SU-DHL-6 (cell line): ENCODE data around the gene DEPDC7.

ENCODE experiments used
- EZH2phosphoT487 ChIP-seq: fragments of 200-600 bp; sonication (generic), shearing (Covaris generic); conservative IDR thresholded peaks from 2 replicates; pipeline ENCODE4 v1.6.1; 2018; ENCODE audit warnings: mild to moderate bottlenecking, antibody characterized with exemption, low read length, moderate library complexity, mixed read lengths
- TF ChIP-seq, protein P1 (sequence below): fragments of 200-600 bp; sonication (generic); IDR thresholded peaks from one replicate; pipeline ENCODE4 v1.5.1; 2017; ENCODE audit warnings: antibody characterized with exemption, mild to moderate bottlenecking, low read length, moderate library complexity; ENCODE audit not compliant: insufficient read depth, poor library complexity, severe bottlenecking

DNA sequence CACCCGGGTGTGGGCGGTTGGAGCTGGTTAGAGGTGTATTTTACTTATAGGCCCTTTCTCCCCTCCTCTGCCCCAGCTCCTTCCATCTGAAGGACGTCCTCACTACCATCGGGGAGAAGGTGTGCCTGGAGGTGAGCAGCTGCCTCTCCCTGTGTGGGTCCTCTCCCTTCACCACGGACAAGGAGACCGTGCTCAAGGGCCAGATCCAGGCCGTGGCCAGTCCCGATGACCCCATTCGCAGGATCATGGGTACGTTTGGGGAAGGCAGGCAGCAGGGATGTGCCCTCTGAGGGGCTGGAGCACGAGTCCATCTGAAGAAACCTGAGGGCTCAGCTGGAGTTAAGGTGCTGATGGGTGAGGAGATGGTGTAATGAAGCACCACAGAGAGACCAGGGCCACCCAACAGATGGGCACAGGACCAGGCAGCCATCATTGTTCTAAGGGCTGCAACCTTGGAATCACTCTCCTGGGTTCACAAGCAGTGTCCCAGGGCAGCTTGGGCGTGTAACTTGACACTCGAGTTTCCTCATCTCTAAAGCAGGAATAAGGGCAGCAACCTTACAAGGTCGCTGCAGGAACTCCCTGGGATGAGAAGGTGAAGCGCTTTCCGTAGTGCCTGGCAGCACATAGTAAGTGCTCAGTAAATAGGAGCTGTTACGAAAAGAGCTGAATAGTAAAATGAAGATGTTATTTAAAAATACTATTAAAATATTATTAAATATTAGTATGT lies 53.1 kb downstream of the DEPDC7 start:
- TF ChIP-seq, protein P1, sequence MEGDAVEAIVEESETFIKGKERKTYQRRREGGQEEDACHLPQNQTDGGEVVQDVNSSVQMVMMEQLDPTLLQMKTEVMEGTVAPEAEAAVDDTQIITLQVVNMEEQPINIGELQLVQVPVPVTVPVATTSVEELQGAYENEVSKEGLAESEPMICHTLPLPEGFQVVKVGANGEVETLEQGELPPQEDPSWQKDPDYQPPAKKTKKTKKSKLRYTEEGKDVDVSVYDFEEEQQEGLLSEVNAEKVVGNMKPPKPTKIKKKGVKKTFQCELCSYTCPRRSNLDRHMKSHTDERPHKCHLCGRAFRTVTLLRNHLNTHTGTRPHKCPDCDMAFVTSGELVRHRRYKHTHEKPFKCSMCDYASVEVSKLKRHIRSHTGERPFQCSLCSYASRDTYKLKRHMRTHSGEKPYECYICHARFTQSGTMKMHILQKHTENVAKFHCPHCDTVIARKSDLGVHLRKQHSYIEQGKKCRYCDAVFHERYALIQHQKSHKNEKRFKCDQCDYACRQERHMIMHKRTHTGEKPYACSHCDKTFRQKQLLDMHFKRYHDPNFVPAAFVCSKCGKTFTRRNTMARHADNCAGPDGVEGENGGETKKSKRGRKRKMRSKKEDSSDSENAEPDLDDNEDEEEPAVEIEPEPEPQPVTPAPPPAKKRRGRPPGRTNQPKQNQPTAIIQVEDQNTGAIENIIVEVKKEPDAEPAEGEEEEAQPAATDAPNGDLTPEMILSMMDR: no peak
- TF ChIP-seq EZH2phosphoT487: no peak
